ENCODE measurements around the gene GNGT1.
"Not testable (repeated sequence)": the region's sequence is repeated elsewhere in the genome, so short reads cannot be mapped to it uniquely, and the experiment has no call there.

The GNGT1 gene

GRCh38 chr7:93915206-93915842 is 9.0 kb downstream of the GNGT1 start:
- peaks cover 6 to 12% of the 10 kb centered on the region in 2 donors for H3K27me3 Mint-ChIP-seq
- ATAC-seq (replicated peaks); H3K27ac Mint-ChIP-seq; H3K36me3 Mint-ChIP-seq (ENCODE audit: insufficient read depth); H3K4me1 Mint-ChIP-seq (ENCODE audit: low read depth in 2 of 2); DNase-seq; H3K9me3 Mint-ChIP-seq; H3K4me3 Mint-ChIP-seq: not testable (repeated sequence)

- DNase-seq; H3K9me3 Mint-ChIP-seq; H3K27ac Mint-ChIP-seq; H3K36me3 Mint-ChIP-seq (ENCODE audit: insufficient read depth); ATAC-seq (replicated peaks); H3K4me3 Mint-ChIP-seq; H3K4me1 Mint-ChIP-seq (ENCODE audit: low read depth in 2 of 2): not testable (repeated sequence)
- peaks cover 9 to 17% of the 10 kb centered on the region in 2 donors for H3K27me3 Mint-ChIP-seq
Measured at GRCh38 chr7:93915888-93916287, 9.5 kb downstream of the GNGT1 start.

GRCh38 chr7:93916315-93916714 is 9.9 kb downstream of the GNGT1 start:
- H3K4me3 Mint-ChIP-seq; H3K27ac Mint-ChIP-seq; H3K4me1 Mint-ChIP-seq (ENCODE audit: low read depth in 2 of 2); DNase-seq; H3K36me3 Mint-ChIP-seq (ENCODE audit: insufficient read depth); ATAC-seq (replicated peaks); H3K9me3 Mint-ChIP-seq: not testable (repeated sequence)
- H3K27me3 Mint-ChIP-seq, result peaks cover 14 to 22% of the 10 kb centered on the region in 2 donors

- no peak for ATAC-seq (replicated peaks)
- Mint-ChIP-seq H3K27me3 (peaks cover 14 to 45% of the 10 kb centered on the region in 2 donors), H3K9me3 (no peaks in the 10 kb centered on the region), H3K36me3 (ENCODE audit: insufficient read depth) (no peaks in the 10 kb centered on the region), H3K4me3 (no peak overlapping the region), H3K27ac (no peak overlapping the region), H3K4me1 (ENCODE audit: low read depth in 2 of 2) (peaks cover 0 to 4% of the 10 kb centered on the region in 2 donors)
- DNase-seq, result no peak
Measured at GRCh38 chr7:93920496-93921182, 14.3 kb downstream of the GNGT1 start.

- no peak for DNase-seq
Measured at GRCh38 chr7:93921186-93921585, 14.8 kb downstream of the GNGT1 start.

GRCh38 chr7:93921607-93922566 is 15.5 kb downstream of the GNGT1 start, which contains the start of gene GNG11:
Gene GNG11 (plus strand): TSS chr7:93921735. CDS start chr7:93922138, 403 bp downstream.
- Mint-ChIP-seq H3K27me3 (peaks cover 13 to 52% of the 10 kb centered on the region in 2 donors), H3K4me3 (peak within 1 kb of the TSS in 1 of 2 donors; percentile 33), H3K27ac (no peak within 1 kb of the TSS), H3K9me3 (no peaks in the 10 kb centered on the region), H3K36me3 (ENCODE audit: insufficient read depth) (no peaks in the 10 kb centered on the region), H3K4me1 (ENCODE audit: low read depth in 2 of 2) (peaks cover 0 to 4% of the 10 kb centered on the region in 2 donors)
- DNase-seq (no peak), ATAC-seq (replicated peaks) (peak; percentile 48)

More at GRCh38 chr7:93921186-93921585, 14.8 kb downstream of the GNGT1 start:
- Mint-ChIP-seq H3K27ac (no peak overlapping the region), H3K9me3 (no peaks in the 10 kb centered on the region), H3K36me3 (ENCODE audit: insufficient read depth) (no peaks in the 10 kb centered on the region), H3K27me3 (peaks cover 14 to 47% of the 10 kb centered on the region in 2 donors), H3K4me3 (peak overlapping the region in 1 of 2 donors; percentile 33), H3K4me1 (ENCODE audit: low read depth in 2 of 2) (peaks cover 0 to 4% of the 10 kb centered on the region in 2 donors)
- ATAC-seq (replicated peaks), result no peak

GRCh38 chr7:93923296-93923695 is 16.9 kb downstream of the GNGT1 start:
- no peak for ATAC-seq (replicated peaks)
- H3K4me3 Mint-ChIP-seq, result no peak overlapping the region

GRCh38 chr7:93923942-93924341 is 17.6 kb downstream of the GNGT1 start:
- Mint-ChIP-seq H3K27ac (no peak overlapping the region), H3K36me3 (ENCODE audit: insufficient read depth) (no peaks in the 10 kb centered on the region), H3K27me3 (peaks cover 11 to 57% of the 10 kb centered on the region in 2 donors), H3K4me1 (ENCODE audit: low read depth in 2 of 2) (peaks cover 0 to 4% of the 10 kb centered on the region in 2 donors), H3K9me3 (no peaks in the 10 kb centered on the region), H3K4me3 (no peak overlapping the region)
- DNase-seq (no peak), ATAC-seq (replicated peaks) (no peak)

More at GRCh38 chr7:93923296-93923695, 16.9 kb downstream of the GNGT1 start:
- Mint-ChIP-seq H3K36me3 (ENCODE audit: insufficient read depth) (no peaks in the 10 kb centered on the region), H3K27me3 (peaks cover 8 to 53% of the 10 kb centered on the region in 2 donors), H3K4me1 (ENCODE audit: low read depth in 2 of 2) (peaks cover 0 to 4% of the 10 kb centered on the region in 2 donors), H3K9me3 (no peaks in the 10 kb centered on the region), H3K27ac (no peak overlapping the region)
- DNase-seq, result no peak

- ATAC-seq (replicated peaks), result no peak
- H3K4me1 Mint-ChIP-seq (ENCODE audit: low read depth in 2 of 2), result peaks cover 0 to 2% of the 10 kb centered on the region in 2 donors
Measured at GRCh38 chr7:93926800-93927199, 20.4 kb downstream of the GNGT1 start.

GRCh38 chr7:93927585-93927984 is 21.2 kb downstream of the GNGT1 start:
- H3K27ac Mint-ChIP-seq, result no peak overlapping the region

More at GRCh38 chr7:93926800-93927199, 20.4 kb downstream of the GNGT1 start:
- no peak overlapping the region for H3K27ac Mint-ChIP-seq
- DNase-seq, result no peak
- H3K27me3 Mint-ChIP-seq, result peaks cover 15 to 44% of the 10 kb centered on the region in 2 donors
- H3K36me3 Mint-ChIP-seq (ENCODE audit: insufficient read depth), result no peaks in the 10 kb centered on the region
- no peak overlapping the region for H3K4me3 Mint-ChIP-seq
- H3K9me3 Mint-ChIP-seq, result no peaks in the 10 kb centered on the region

GRCh38 chr7:93931655-93932054 is 25.3 kb downstream of the GNGT1 start:
- Mint-ChIP-seq H3K4me3 (no peak overlapping the region), H3K36me3 (ENCODE audit: insufficient read depth) (no peaks in the 10 kb centered on the region), H3K9me3 (no peaks in the 10 kb centered on the region), H3K27ac (no peak overlapping the region), H3K27me3 (peaks cover 15 to 19% of the 10 kb centered on the region in 2 donors), H3K4me1 (ENCODE audit: low read depth in 2 of 2) (no peaks in the 10 kb centered on the region)
- ATAC-seq (replicated peaks) (no peak), DNase-seq (no peak)

More at GRCh38 chr7:93927585-93927984, 21.2 kb downstream of the GNGT1 start:
- H3K27me3 Mint-ChIP-seq, result peaks cover 15 to 40% of the 10 kb centered on the region in 2 donors
- no peaks in the 10 kb centered on the region for H3K9me3 Mint-ChIP-seq
- no peak overlapping the region for H3K4me3 Mint-ChIP-seq
- H3K4me1 Mint-ChIP-seq (ENCODE audit: low read depth in 2 of 2), result no peaks in the 10 kb centered on the region
- ATAC-seq (replicated peaks) (no peak), DNase-seq (no peak)
- no peaks in the 10 kb centered on the region for H3K36me3 Mint-ChIP-seq (ENCODE audit: insufficient read depth)

- Mint-ChIP-seq H3K27ac (no peak overlapping the region), H3K27me3 (peaks cover 8 to 15% of the 10 kb centered on the region in 2 donors), H3K4me1 (ENCODE audit: low read depth in 2 of 2) (no peaks in the 10 kb centered on the region), H3K4me3 (no peak overlapping the region), H3K9me3 (no peaks in the 10 kb centered on the region), H3K36me3 (ENCODE audit: insufficient read depth) (no peaks in the 10 kb centered on the region)
- DNase-seq, result no peak
- ATAC-seq (replicated peaks), result no peak
Measured at GRCh38 chr7:93933156-93933555, 26.8 kb downstream of the GNGT1 start.

GRCh38 chr7:93935102-93935501 is 28.7 kb downstream of the GNGT1 start:
- H3K27me3 Mint-ChIP-seq, result peaks cover 0 to 7% of the 10 kb centered on the region in 2 donors
- no peaks in the 10 kb centered on the region for H3K4me1 Mint-ChIP-seq (ENCODE audit: low read depth in 2 of 2)
- no peaks in the 10 kb centered on the region for H3K9me3 Mint-ChIP-seq
- no peaks in the 10 kb centered on the region for H3K36me3 Mint-ChIP-seq (ENCODE audit: insufficient read depth)
- DNase-seq (no peak), ATAC-seq (replicated peaks) (no peak)
- H3K4me3 Mint-ChIP-seq, result no peak overlapping the region
- H3K27ac Mint-ChIP-seq, result no peak overlapping the region
